Epithelial cell of esophagus (primary cell): ENCODE data around the gene UTP11.
A peak's percentile ranks its signal among the peaks of the same experiment; 100 is the strongest.

ENCODE experiments used
- DNase-seq: peaks from one replicate; pipeline ENCODE4 v3.0.0; 2010; ENCODE audit warnings: low read depth
- H3K4me3 ChIP-seq: 2 replicates; pipeline ENCODE4 v1.5.1; 2011; ENCODE audit warnings: mild to moderate bottlenecking, low read length, control low read depth
- CTCF ChIP-seq: IDR thresholded peaks from 2 replicates; pipeline ENCODE4 v1.5.1; 2011; ENCODE audit warnings: low read depth, mild to moderate bottlenecking, low read length, control low read depth, inconsistent platforms; ENCODE audit not compliant: insufficient read depth; ENCODE audit errors: missing control alignments

UTP11 gene

GRCh38 chr1:38037221-38037939 lies 24.8 kb downstream of the UTP11 start:
- no peak overlapping the region for H3K4me3 ChIP-seq
- TF ChIP-seq CTCF: peak; percentile 18
- peak; percentile 23 for DNase-seq

- no peak for TF ChIP-seq CTCF
- H3K4me3 ChIP-seq: no peak overlapping the region
- peak; percentile 79 for DNase-seq
These were observed 26.3 kb downstream of the UTP11 start for GRCh38 chr1:38038861-38039260.

GRCh38 chr1:38039331-38040088 lies 27.0 kb downstream of the UTP11 start:
- DNase-seq: no peak
- TF ChIP-seq CTCF: no peak
- H3K4me3 ChIP-seq: no peak overlapping the region

GRCh38 chr1:38041936-38042834 lies 29.7 kb downstream of the UTP11 start:
- DNase-seq: no peak
- TF ChIP-seq CTCF: no peak
- no peak overlapping the region for H3K4me3 ChIP-seq

- TF ChIP-seq CTCF: no peak
- no peak for DNase-seq
- H3K4me3 ChIP-seq: no peak overlapping the region
These were observed 30.7 kb downstream of the UTP11 start for GRCh38 chr1:38043036-38043747.
